Neuronal stem cell (in vitro differentiated cells): ENCODE results near the gene SNAI3.

Source experiments
- DNase-seq: peaks from one replicate; pipeline ENCODE4 v3.0.0-alpha.2; 2013; ENCODE audit warnings: low spot score
- H2AFZ ChIP-seq: one replicate; pipeline ENCODE4 v1.6.1; 2013; ENCODE audit warnings: mild to moderate bottlenecking, low read length, inconsistent platforms
- H2AK5ac ChIP-seq: 2 replicates; pipeline ENCODE4 v1.6.1; 2013; ENCODE audit warnings: low read depth, mild to moderate bottlenecking, inconsistent platforms, low read length, moderate library complexity, mixed read lengths
- H2BK120ac ChIP-seq: 2 replicates; pipeline ENCODE4 v1.6.1; 2013; ENCODE audit warnings: low read depth, mild to moderate bottlenecking, inconsistent platforms, low read length, moderate library complexity, mixed read lengths
- H2BK12ac ChIP-seq: one replicate; pipeline ENCODE4 v1.6.1; 2013; ENCODE audit warnings: low read length, inconsistent platforms
- H2BK15ac ChIP-seq: 2 replicates; pipeline ENCODE4 v1.6.1; 2013; ENCODE audit warnings: mild to moderate bottlenecking, low read length, inconsistent platforms, mixed read lengths
- H2BK5ac ChIP-seq: one replicate; pipeline ENCODE4 v1.6.1; 2013; ENCODE audit warnings: inconsistent platforms, mild to moderate bottlenecking, low read length, moderate library complexity
- H3K14ac ChIP-seq: one replicate; pipeline ENCODE4 v1.6.1; 2013; ENCODE audit warnings: low read length, inconsistent platforms
- H3K18ac ChIP-seq: 2 replicates; pipeline ENCODE4 v1.6.1; 2013; ENCODE audit warnings: low read length, inconsistent platforms
- H3K23ac ChIP-seq: 2 replicates; pipeline ENCODE4 v1.6.1; 2013; ENCODE audit warnings: low read depth, mild to moderate bottlenecking, mixed read lengths, low read length, inconsistent platforms; ENCODE audit not compliant: poor library complexity
- H3K27ac ChIP-seq: replicated peaks from 3 replicates; pipeline ENCODE4 v1.5.1; 2013; ENCODE audit warnings: low read length, inconsistent platforms
- H3K27me3 ChIP-seq, 3 experiments: 2 replicates each; pipeline ENCODE4 v1.6.1; 2013; ENCODE audit warnings: low read length in 3 of 3, mild to moderate bottlenecking in 2 of 3, inconsistent platforms in 1 of 3, low read depth in 1 of 3, mixed read lengths in 1 of 3, moderate library complexity in 1 of 3; ENCODE audit not compliant: control insufficient read depth in 3 of 3, insufficient read depth in 3 of 3
- H3K36me3 ChIP-seq, 2 donors: replicated peaks in 1 of 2; 2 replicates each; pipeline ENCODE4 v1.6.1; 2013; ENCODE audit warnings: low read length in 2 of 2; ENCODE audit not compliant: control insufficient read depth in 2 of 2, insufficient read depth in 2 of 2
- H3K4ac ChIP-seq: 2 replicates; pipeline ENCODE4 v1.6.1; 2013; ENCODE audit warnings: inconsistent platforms, mild to moderate bottlenecking, low read length, moderate library complexity
- H3K4me1 ChIP-seq, 2 donors: 1 replicate in 1 of 2; 2 replicates in 1 of 2; pipeline ENCODE4 v1.6.1; 2013; ENCODE audit warnings: low read length in 2 of 2, low read depth in 1 of 2; ENCODE audit not compliant: control insufficient read depth in 2 of 2, insufficient read depth in 1 of 2
- H3K4me2 ChIP-seq: one replicate; pipeline ENCODE4 v1.6.1; 2013; ENCODE audit warnings: mild to moderate bottlenecking, low read length, inconsistent platforms; ENCODE audit not compliant: insufficient read depth, poor library complexity, severe bottlenecking
- H3K4me3 ChIP-seq, 2 donors: 2 replicates each; pipeline ENCODE4 v1.5.1; 2013; ENCODE audit warnings: low read length in 2 of 2, mild to moderate bottlenecking in 2 of 2, inconsistent platforms in 1 of 2, moderate library complexity in 1 of 2
- H3K79me1 ChIP-seq: one replicate; pipeline ENCODE4 v1.6.1; 2013; ENCODE audit warnings: low read depth, mild to moderate bottlenecking, inconsistent platforms, low read length, moderate library complexity
- H3K9ac ChIP-seq: one replicate; pipeline ENCODE4 v1.6.1; 2013; ENCODE audit warnings: mild to moderate bottlenecking, low read depth, low read length, inconsistent platforms; ENCODE audit not compliant: poor library complexity
- H3K9me3 ChIP-seq, 2 donors: replicated peaks in 1 of 2; 2 replicates each; pipeline versions ENCODE3 to v1.6.1; 2013; ENCODE audit warnings: low read length in 2 of 2, mild to moderate bottlenecking in 2 of 2, inconsistent platforms in 1 of 2, low read depth in 1 of 2, mixed read lengths in 1 of 2, moderate library complexity in 1 of 2; ENCODE audit not compliant: control insufficient read depth in 2 of 2, insufficient read depth in 1 of 2
- H4K8ac ChIP-seq: one replicate; pipeline ENCODE4 v1.6.1; 2013; ENCODE audit warnings: low read depth, mild to moderate bottlenecking, inconsistent platforms, low read length, moderate library complexity
- H4K91ac ChIP-seq: one replicate; pipeline ENCODE4 v1.6.1; 2013; ENCODE audit warnings: low read length, low read depth, mild to moderate bottlenecking, inconsistent platforms; ENCODE audit not compliant: poor library complexity
- WGBS, 2 donors: extraction: QIAGEN DNeasy Blood & Tissue Kit; methylation state at CpG; one replicate each; pipeline ENCODE4 v1.1.7; 2013; ENCODE audit warnings: missing lambda C conversion rate in 2 of 2, mixed read lengths in 1 of 2; ENCODE audit not compliant: insufficient read length in 2 of 2, insufficient replicate concordance in 1 of 2; ENCODE audit errors: extremely low coverage in 2 of 2; 5-methylcytosine and 5-hydroxymethylcytosine counted together

Gene SNAI3

GRCh38 chr16:88700322-88700635, 14.0 kb upstream of the SNAI3 start:
- Histone ChIP-seq H2BK120ac (no peak overlapping the region), H2BK12ac (no peak overlapping the region), H3K9me3 (no peaks in the 10 kb centered on the region), H2BK15ac (no peak overlapping the region), H3K79me1 (peaks cover 26% of the 10 kb centered on the region), H3K27me3 (no peaks in the 10 kb centered on the region), H3K4ac (no peak overlapping the region), H3K27ac (no peak overlapping the region), H2AK5ac (no peak overlapping the region), H3K4me1 (peaks cover 4 to 6% of the 10 kb centered on the region in 2 donors), H3K4me3 (no peak overlapping the region), H4K8ac (no peak overlapping the region), H4K91ac (no peak overlapping the region), H2AFZ (no peak overlapping the region), H2BK5ac (no peak overlapping the region), H3K18ac (no peak overlapping the region), H3K36me3 (peaks cover 17 to 46% of the 10 kb centered on the region in 2 donors), H3K14ac (no peak overlapping the region), H3K23ac (no peak overlapping the region), H3K9ac (peak overlapping the region; percentile 60), H3K4me2 (no peak overlapping the region)
- WGBS, 2 donors, result no CpG with 5 or more reads among the region's 14 CpGs
- DNase-seq, result no peak

DNA sequence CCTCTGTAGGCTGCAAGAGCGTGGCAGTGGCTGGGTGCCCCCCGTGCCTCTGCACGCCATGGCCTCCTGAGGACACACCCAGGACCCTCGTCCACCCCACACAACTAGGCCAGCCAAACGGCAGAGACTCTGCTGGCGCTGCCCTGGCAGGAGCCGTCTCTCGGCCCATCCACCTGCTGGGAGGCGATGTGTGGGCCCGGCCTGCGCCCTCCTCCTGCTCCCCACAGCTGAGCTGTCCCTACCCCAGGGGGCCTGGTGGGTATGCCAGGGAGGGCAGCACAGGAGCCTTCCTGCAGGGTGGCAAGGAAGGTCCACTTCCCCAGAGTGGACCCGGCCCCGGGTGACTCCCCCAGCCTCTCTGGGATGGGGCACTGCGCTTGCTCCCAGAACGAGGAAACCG, 12.9 kb upstream of the SNAI3 start:
- H2BK15ac ChIP-seq, result no peak overlapping the region
- no peak overlapping the region for H4K8ac ChIP-seq
- no CpG with 5 or more reads among the region's 16 CpGs for WGBS, 2 donors
- peaks cover 0 to 3% of the 10 kb centered on the region in 2 donors for H3K4me1 ChIP-seq
- H3K14ac ChIP-seq, result no peak overlapping the region
- H2BK120ac ChIP-seq, result peak overlapping the region; percentile 18
- peaks cover 17 to 46% of the 10 kb centered on the region in 2 donors for H3K36me3 ChIP-seq
- peak overlapping the region; percentile 60 for H3K9ac ChIP-seq
- no peak overlapping the region for H2AFZ ChIP-seq
- no peak overlapping the region for H4K91ac ChIP-seq
- H3K27ac ChIP-seq, result no peak overlapping the region
- H2AK5ac ChIP-seq, result no peak overlapping the region
- H3K79me1 ChIP-seq, result peaks cover 23% of the 10 kb centered on the region
- no peak overlapping the region for H3K4me2 ChIP-seq
- no peak for DNase-seq
- H3K23ac ChIP-seq, result peak overlapping the region; percentile 43
- H3K4ac ChIP-seq, result no peak overlapping the region
- H2BK5ac ChIP-seq, result peak overlapping the region; percentile 75
- no peak overlapping the region for H3K4me3 ChIP-seq
- no peaks in the 10 kb centered on the region for H3K27me3 ChIP-seq
- H3K18ac ChIP-seq, result no peak overlapping the region
- peak overlapping the region; percentile 58 for H2BK12ac ChIP-seq
- no peaks in the 10 kb centered on the region for H3K9me3 ChIP-seq

DNA sequence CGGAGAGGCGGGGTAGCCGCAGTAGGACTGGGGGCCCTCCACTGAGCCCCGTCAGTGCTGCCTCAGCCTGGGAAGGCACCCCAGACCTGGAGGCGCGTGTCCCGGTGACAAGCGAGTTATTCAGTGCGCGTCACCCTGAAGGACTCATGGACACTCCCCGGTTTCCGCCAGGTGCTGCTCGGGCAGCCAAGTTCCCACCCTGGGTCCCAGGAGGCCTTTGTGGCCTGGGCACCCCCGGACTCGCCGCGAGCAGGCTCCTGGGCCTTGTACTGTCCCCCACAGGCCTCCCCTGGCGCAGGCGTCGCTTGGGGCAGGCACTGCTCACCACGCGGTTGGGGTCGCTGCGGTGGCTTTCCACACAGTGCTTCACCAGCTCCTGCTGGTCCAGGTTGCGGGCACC, 12.3 kb upstream of the SNAI3 start:
- no CpG with 5 or more reads among the region's 25 CpGs for WGBS, 2 donors
- no peak overlapping the region for H2AFZ ChIP-seq

DNA sequence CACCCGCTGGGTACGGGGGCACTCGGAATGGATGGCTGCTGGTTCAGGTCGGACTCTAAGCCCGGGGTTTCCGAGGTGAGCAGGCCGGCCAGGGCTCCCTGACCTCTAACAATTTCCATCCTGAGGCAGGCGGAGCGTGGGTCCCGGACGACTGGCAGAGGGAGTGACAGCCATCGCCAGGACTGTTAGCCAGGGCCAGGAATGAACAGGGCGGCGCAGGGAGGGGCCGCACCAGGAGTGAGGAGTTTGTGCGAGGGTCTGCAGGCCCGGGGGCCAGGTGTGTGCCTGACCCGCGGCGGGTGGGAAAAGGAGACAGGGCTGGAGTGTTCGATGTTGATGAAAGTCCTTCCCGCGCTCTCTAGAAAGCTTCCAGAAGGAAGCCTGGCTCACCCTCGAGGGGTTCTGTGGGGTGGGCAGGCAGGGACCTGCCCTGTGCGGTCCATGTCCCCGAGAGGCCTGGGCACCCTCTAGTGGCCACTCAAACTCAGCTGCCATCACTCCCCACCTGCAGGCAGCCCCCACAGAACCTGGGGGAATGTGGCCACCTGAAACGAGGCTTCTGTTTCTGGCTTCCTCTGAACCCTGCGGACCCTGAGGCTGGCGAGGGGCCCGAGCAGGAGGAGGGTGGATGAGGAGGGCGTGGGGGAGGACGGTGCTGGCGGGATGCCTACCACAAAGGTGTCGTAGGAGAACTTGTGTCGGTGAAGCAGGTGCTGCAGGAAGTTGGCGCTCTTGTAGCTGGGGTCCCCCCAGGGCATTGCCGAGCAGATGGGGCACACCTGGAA, 11.7 kb upstream of the SNAI3 start:
- Histone ChIP-seq H3K79me1 (peaks cover 20% of the 10 kb centered on the region), H3K36me3 (peaks cover 17 to 46% of the 10 kb centered on the region in 2 donors), H2BK12ac (no peak overlapping the region), H4K91ac (no peak overlapping the region), H3K27ac (no peak overlapping the region), H4K8ac (no peak overlapping the region), H2BK5ac (no peak overlapping the region), H3K18ac (no peak overlapping the region), H3K9ac (no peak overlapping the region), H2AK5ac (no peak overlapping the region), H3K4ac (no peak overlapping the region), H3K9me3 (no peaks in the 10 kb centered on the region), H3K4me1 (peaks cover 0 to 3% of the 10 kb centered on the region in 2 donors), H3K4me2 (no peak overlapping the region), H3K4me3 (no peak overlapping the region), H2BK15ac (no peak overlapping the region), H3K14ac (no peak overlapping the region), H2AFZ (no peak overlapping the region), H3K23ac (no peak overlapping the region), H3K27me3 (peaks cover 0 to 6% (median 0%) of the 10 kb centered on the region in 3 experiments), H2BK120ac (peak overlapping the region; percentile 18)
- DNase-seq, result no peak
- WGBS, 2 donors, result no CpG with 5 or more reads among the region's 37 CpGs

More for the DNA sequence above, 12.3 kb upstream of the SNAI3 start:
- Histone ChIP-seq H2BK120ac (peak overlapping the region; percentile 18), H3K14ac (no peak overlapping the region), H3K36me3 (peaks cover 17 to 46% of the 10 kb centered on the region in 2 donors), H3K4me3 (no peak overlapping the region), H3K9ac (peak overlapping the region; percentile 60), H2BK15ac (no peak overlapping the region), H3K18ac (no peak overlapping the region), H3K4ac (no peak overlapping the region), H3K27me3 (peaks cover 0 to 4% (median 0%) of the 10 kb centered on the region in 3 experiments), H4K8ac (no peak overlapping the region), H3K9me3 (no peaks in the 10 kb centered on the region), H4K91ac (no peak overlapping the region), H3K4me1 (peaks cover 0 to 3% of the 10 kb centered on the region in 2 donors), H2AK5ac (no peak overlapping the region), H3K79me1 (peaks cover 23% of the 10 kb centered on the region), H3K23ac (no peak overlapping the region), H3K4me2 (no peak overlapping the region), H2BK5ac (no peak overlapping the region), H3K27ac (no peak overlapping the region), H2BK12ac (no peak overlapping the region)
- DNase-seq, result no peak
